Measurements from ENCODE around the gene GAS7.

DNA sequence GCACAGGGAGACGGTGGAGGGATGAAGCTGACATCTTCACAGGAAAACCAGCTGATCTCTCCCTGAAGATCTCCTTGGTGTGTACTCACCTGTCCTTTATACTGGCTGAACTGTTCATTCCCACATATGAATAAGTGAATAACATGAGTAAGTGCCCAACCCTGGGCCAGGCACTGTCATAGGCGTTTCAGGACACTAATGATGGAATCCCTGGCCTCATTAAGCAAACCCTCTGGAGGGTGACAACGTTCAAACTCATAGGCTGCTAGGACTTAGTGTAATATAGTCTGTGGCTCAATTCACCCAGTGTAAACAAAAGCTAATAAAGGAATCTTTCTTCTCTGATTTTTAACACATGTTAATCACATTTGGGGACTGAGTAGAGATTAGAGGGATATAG is 24.5 kb downstream of the GAS7 start:
- no peak for TF ChIP-seq POLR2A (IDR thresholded peaks at IDR 0.05)
- no peak for TF ChIP-seq POLR2AphosphoS5 (IDR thresholded peaks at IDR 0.05)

Data from stomach (tissue), 4 donors.